MM.1S (cell line): Measurements from ENCODE around the gene STARD10.

Experiments
- DNase-seq: peaks from one replicate; pipeline ENCODE4 v3.0.0-alpha.2; 2015
- H2AFZ ChIP-seq: fragments of 300-600 bp; sonication (generic); 2 replicates; pipeline ENCODE4 v1.6.0; 2016; ENCODE audit warnings: antibody characterized with exemption, low read length
- H3F3A ChIP-seq: fragments of 300-600 bp; sonication (generic); 2 replicates; pipeline ENCODE4 v1.6.1; 2016; ENCODE audit warnings: mild to moderate bottlenecking, antibody characterized with exemption, low read length, moderate library complexity, mixed read lengths; ENCODE audit not compliant: insufficient read depth
- H3K27ac ChIP-seq: fragments of 300-600 bp; sonication (generic); 2 replicates; pipeline ENCODE4 v1.5.1; 2016; ENCODE audit warnings: mild to moderate bottlenecking, low read length
- H3K27me3 ChIP-seq: fragments of 300-600 bp; sonication (generic); replicated peaks from 2 replicates; pipeline ENCODE4 v1.6.0; 2016; ENCODE audit warnings: low read length; ENCODE audit not compliant: insufficient read depth
- H3K36me3 ChIP-seq: fragments of 300-600 bp; sonication (generic); replicated peaks from 2 replicates; pipeline ENCODE4 v1.6.1; 2016; ENCODE audit warnings: mild to moderate bottlenecking, low read length, mixed read lengths; ENCODE audit not compliant: insufficient read depth
- H3K4me1 ChIP-seq: fragments of 300-600 bp; sonication (generic); 2 replicates; pipeline ENCODE4 v1.6.1; 2016; ENCODE audit warnings: low read length, mixed read lengths
- H3K4me2 ChIP-seq: fragments of 300-600 bp; sonication (generic); 2 replicates; pipeline ENCODE4 v1.6.0; 2016; ENCODE audit warnings: low read depth, low read length
- H3K4me3 ChIP-seq: fragments of 300-600 bp; sonication (generic); 2 replicates; pipeline ENCODE4 v1.5.1; 2016; ENCODE audit warnings: low read length, mixed read lengths
- H3K79me2 ChIP-seq: fragments of 300-600 bp; sonication (generic); 2 replicates; pipeline ENCODE4 v1.6.1; 2016; ENCODE audit warnings: mixed run types, low read length, mixed read lengths
- H3K9ac ChIP-seq: fragments of 300-600 bp; sonication (generic); 2 replicates; pipeline ENCODE4 v1.6.1; 2016; ENCODE audit warnings: low read length, mixed read lengths
- H3K9me2 ChIP-seq: fragments of 300-600 bp; sonication (generic); replicated peaks from 2 replicates; pipeline ENCODE4 v1.6.1; 2016; ENCODE audit warnings: mild to moderate bottlenecking, low read length, mixed read lengths; ENCODE audit not compliant: insufficient read depth
- H3K9me3 ChIP-seq: fragments of 300-600 bp; sonication (generic); replicated peaks from 2 replicates; pipeline ENCODE4 v1.6.1; 2016; ENCODE audit warnings: mild to moderate bottlenecking, low read length, mixed read lengths; ENCODE audit not compliant: insufficient read depth
- H4K20me1 ChIP-seq: fragments of 300-600 bp; sonication (generic); 2 replicates; pipeline ENCODE4 v1.6.1; 2016; ENCODE audit warnings: mild to moderate bottlenecking, low read length, moderate library complexity, mixed read lengths; ENCODE audit not compliant: insufficient read depth
- EZH2 ChIP-seq: fragments of 300-600 bp; sonication (generic); optimal IDR thresholded peaks from 2 replicates; pipeline ENCODE3; 2017; ENCODE audit warnings: low read depth, mild to moderate bottlenecking, antibody characterized with exemption, low read length, mixed read lengths
- EZH2phosphoT487 ChIP-seq: fragments of 300-600 bp; sonication (generic); IDR thresholded peaks from 2 replicates; pipeline ENCODE4 v1.6.1; 2018; ENCODE audit warnings: antibody characterized with exemption, low read length
- TF ChIP-seq, protein P1 (sequence below): fragments of 300-600 bp; sonication (generic); IDR thresholded peaks from 2 replicates; pipeline ENCODE4 v1.5.1; 2016; ENCODE audit warnings: antibody characterized with exemption, low read length, mixed read lengths

The STARD10 gene

DNA sequence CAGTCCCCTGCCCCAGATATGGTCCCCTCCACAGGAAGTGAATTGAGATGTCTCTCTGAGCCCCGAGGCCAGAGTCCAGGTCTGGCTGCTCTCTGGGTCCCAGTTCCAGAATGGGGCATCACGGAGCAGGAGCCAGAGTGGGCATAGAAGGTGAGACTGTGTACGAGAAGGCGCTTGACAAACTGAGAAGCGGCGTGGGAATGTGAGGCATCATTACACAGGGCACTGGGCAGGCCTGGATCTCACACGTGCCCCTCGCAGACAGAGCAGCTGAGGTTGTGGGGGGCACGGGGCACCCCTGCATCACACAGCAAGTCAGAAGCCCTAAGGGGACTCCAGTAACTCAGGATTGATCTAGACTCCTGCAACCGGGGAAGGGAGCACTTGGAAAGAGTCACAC lies 9.2 kb downstream of the STARD10 start:
- Histone ChIP-seq H3F3A (no peaks in the 10 kb centered on the region), H3K4me2 (no peak overlapping the region)

DNA sequence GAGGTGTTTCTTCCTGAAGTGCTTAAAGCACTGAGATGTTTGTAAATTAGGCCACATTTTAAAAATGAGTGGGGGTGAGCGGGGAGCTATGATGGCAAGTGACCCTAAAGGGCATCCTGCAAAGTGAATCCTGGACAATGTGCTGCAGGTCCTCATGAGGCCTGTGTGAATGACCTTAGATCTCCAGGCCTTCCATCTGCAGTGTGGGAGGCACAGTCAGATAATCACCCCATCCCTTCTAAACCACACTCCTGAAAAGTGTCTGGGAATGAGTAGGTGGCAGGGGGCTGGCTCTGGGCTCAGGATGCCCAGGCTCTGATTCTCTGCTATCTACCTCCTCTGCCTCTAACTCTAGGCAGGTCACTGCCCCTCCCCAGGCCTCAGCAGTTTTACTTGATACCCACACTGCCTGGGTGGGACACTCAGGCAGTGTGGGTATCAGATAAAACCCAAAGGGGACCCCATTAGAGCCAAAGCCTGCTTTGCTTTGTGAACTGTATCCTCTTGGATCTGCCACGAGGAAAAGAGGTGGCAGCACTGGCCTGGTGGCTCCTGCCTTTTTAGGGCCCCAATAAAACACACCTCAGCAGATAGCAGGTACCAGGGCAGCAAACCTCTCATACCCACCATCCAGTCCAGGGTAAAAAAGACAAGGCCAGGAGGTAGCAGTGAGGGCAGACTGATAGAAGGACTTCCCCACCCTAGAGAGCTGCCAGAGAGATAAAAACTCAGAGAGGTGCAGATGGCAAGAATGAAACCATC lies 10.5 kb downstream of the STARD10 start:
- H3K9me3 ChIP-seq, result no peaks in the 10 kb centered on the region
- peaks cover 5% of the 10 kb centered on the region; the same call in 1 of the 2 replicates for H3K4me1 ChIP-seq
- H3K27me3 ChIP-seq, result no peaks in the 10 kb centered on the region
- no peaks in the 10 kb centered on the region for H3K79me2 ChIP-seq
- TF ChIP-seq EZH2 (no peak), EZH2phosphoT487 (no peak)
- TF ChIP-seq, protein P1, sequence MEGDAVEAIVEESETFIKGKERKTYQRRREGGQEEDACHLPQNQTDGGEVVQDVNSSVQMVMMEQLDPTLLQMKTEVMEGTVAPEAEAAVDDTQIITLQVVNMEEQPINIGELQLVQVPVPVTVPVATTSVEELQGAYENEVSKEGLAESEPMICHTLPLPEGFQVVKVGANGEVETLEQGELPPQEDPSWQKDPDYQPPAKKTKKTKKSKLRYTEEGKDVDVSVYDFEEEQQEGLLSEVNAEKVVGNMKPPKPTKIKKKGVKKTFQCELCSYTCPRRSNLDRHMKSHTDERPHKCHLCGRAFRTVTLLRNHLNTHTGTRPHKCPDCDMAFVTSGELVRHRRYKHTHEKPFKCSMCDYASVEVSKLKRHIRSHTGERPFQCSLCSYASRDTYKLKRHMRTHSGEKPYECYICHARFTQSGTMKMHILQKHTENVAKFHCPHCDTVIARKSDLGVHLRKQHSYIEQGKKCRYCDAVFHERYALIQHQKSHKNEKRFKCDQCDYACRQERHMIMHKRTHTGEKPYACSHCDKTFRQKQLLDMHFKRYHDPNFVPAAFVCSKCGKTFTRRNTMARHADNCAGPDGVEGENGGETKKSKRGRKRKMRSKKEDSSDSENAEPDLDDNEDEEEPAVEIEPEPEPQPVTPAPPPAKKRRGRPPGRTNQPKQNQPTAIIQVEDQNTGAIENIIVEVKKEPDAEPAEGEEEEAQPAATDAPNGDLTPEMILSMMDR, result no peak
- H3K4me2 ChIP-seq, result no peak overlapping the region
- no peak for DNase-seq
- H3K36me3 ChIP-seq, result no peaks in the 10 kb centered on the region
- no peak overlapping the region for H3K4me3 ChIP-seq
- H3K9me2 ChIP-seq, result no peaks in the 10 kb centered on the region
- H3F3A ChIP-seq, result no peaks in the 10 kb centered on the region
- no peak overlapping the region for H3K27ac ChIP-seq
- H2AFZ ChIP-seq, result no peak overlapping the region
- no peak overlapping the region for H3K9ac ChIP-seq
- H4K20me1 ChIP-seq, result no peaks in the 10 kb centered on the region

More for the DNA sequence above, 9.2 kb downstream of the STARD10 start:
- Histone ChIP-seq H3K9me3 (no peaks in the 10 kb centered on the region), H3K27ac (no peak overlapping the region), H3K4me1 (peaks cover 5% of the 10 kb centered on the region; the same call in 1 of the 2 replicates), H3K79me2 (no peaks in the 10 kb centered on the region), H3K36me3 (no peaks in the 10 kb centered on the region), H3K27me3 (no peaks in the 10 kb centered on the region), H3K9ac (no peak overlapping the region), H4K20me1 (no peaks in the 10 kb centered on the region), H3K9me2 (no peaks in the 10 kb centered on the region), H2AFZ (no peak overlapping the region), H3K4me3 (no peak overlapping the region)
- TF ChIP-seq, protein P1, result no peak
- TF ChIP-seq EZH2, result no peak
- no peak for TF ChIP-seq EZH2phosphoT487
- no peak for DNase-seq

DNA sequence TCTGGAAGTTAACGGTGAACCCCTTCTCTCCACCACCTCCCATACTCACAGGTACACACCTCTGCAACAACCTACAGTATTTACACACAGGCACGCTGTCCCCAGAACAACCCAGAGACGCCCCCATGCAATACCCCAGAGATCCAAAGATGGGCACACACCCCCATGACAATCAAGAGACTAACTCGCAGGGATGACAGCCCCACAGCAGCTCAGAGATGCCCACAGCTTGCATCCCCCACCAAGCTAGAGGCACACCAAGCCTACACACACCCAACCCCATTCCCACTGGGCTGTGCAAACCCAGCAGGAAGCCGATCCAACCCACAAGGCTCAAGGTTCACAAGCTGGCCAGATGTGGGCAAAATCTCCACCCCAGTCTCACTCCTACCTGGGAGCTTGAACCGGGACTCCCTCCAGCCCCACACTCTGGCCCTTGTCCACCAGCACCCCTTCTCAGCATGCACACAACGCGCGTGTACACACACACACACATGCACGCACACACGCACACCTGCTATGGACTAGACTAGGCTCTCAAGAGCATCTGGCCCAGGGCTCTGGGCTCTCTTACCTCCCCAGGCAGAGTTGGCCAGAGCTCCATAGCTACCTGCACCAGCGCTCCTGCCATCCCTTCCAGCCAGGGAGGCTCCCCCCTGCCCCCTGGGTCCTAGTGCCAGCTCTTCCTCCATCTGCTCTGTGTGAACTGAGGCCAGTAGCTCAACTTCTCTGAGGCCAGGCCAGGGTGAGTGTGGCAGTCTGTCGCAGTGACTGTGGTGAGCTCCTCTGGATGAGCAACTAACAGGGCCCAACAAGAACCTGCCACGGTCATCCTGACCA lies 11.5 kb downstream of the STARD10 start:
- H3K36me3 ChIP-seq, result no peaks in the 10 kb centered on the region
- TF ChIP-seq EZH2 (no peak), EZH2phosphoT487 (no peak)
- TF ChIP-seq, protein P1, result no peak
- H3K27ac ChIP-seq, result no peak overlapping the region
- H4K20me1 ChIP-seq, result no peaks in the 10 kb centered on the region
- H3K27me3 ChIP-seq, result no peaks in the 10 kb centered on the region
- no peaks in the 10 kb centered on the region for H3K79me2 ChIP-seq
- peak overlapping the region; percentile 37; the same call in 1 of the 2 replicates for H3K4me3 ChIP-seq
- H3K9me3 ChIP-seq, result no peaks in the 10 kb centered on the region
- peak overlapping the region; percentile 49 for H2AFZ ChIP-seq
- no peak for DNase-seq
- peak overlapping the region; percentile 56 for H3K4me2 ChIP-seq
- peaks cover 7% of the 10 kb centered on the region for H3K4me1 ChIP-seq
- H3K9me2 ChIP-seq, result no peaks in the 10 kb centered on the region
- H3F3A ChIP-seq, result no peaks in the 10 kb centered on the region
- H3K9ac ChIP-seq, result no peak overlapping the region
